ENCODE data around the gene ALOX5.

DNA sequence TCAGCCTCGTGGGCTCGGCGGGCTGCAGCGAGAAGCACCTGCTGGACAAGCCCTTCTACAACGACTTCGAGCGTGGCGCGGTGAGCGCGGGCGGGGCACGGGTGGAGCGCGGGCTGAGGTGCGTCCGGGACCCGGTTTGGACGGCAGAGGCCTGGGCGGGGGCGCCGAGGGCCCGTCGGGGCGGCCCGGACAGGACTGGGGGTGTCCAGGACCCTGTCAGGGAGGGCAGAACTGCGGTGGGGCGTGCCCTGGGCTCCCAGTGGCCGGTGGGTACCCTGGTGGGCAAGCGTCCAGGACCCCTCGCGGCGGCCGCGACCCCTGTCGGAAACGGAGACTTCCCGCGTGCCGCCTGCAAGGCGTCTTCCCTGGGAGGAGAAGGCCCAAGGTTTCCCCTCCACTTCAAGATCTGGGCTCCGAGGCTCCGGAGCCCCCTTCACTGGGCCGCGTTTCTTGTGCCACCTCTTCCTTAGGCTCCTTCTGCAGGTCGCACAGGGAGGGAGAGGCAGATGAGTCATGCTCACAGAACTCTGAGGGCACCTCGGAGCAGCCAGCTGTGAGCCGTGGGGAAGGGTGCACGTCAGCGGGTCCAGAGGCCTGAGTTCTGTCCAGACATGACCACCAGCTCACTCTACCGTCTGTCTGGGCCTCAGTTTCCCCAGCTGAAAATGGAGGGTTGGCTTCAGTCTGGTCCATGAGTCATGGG lies 485 bp downstream of the ALOX5 start:
- TF ChIP-seq POLR2A (IDR thresholded peaks at IDR 0.05), result no peak
- TF ChIP-seq, protein P1, sequence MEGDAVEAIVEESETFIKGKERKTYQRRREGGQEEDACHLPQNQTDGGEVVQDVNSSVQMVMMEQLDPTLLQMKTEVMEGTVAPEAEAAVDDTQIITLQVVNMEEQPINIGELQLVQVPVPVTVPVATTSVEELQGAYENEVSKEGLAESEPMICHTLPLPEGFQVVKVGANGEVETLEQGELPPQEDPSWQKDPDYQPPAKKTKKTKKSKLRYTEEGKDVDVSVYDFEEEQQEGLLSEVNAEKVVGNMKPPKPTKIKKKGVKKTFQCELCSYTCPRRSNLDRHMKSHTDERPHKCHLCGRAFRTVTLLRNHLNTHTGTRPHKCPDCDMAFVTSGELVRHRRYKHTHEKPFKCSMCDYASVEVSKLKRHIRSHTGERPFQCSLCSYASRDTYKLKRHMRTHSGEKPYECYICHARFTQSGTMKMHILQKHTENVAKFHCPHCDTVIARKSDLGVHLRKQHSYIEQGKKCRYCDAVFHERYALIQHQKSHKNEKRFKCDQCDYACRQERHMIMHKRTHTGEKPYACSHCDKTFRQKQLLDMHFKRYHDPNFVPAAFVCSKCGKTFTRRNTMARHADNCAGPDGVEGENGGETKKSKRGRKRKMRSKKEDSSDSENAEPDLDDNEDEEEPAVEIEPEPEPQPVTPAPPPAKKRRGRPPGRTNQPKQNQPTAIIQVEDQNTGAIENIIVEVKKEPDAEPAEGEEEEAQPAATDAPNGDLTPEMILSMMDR (IDR thresholded peaks at IDR 0.05), result peak in 1 of 7 experiments; percentile 3

All from body of pancreas (tissue), 4 donors.